HL-60 (cell line): ENCODE results near the gene OGG1.

ENCODE experiments used
- DNase-seq, 2 experiments: peaks; one replicate each; pipeline ENCODE4 v3.0.0-alpha.2; 2010 to 2020; ENCODE audit warnings: low read depth in 1 of 2, low spot score in 1 of 2
- H3K27ac ChIP-seq: fragments of 250-450 bp; sonication (Bioruptor Pico); replicated peaks from 2 replicates; pipeline ENCODE4 v1.5.1; 2020; ENCODE audit warnings: mild to moderate bottlenecking, moderate library complexity
- H3K27me3 ChIP-seq: fragments of 250-450 bp; sonication (Bioruptor Pico); 2 replicates; pipeline ENCODE4 v1.5.1; 2021; ENCODE audit warnings: mild to moderate bottlenecking, moderate library complexity; ENCODE audit not compliant: insufficient read depth, poor library complexity, severe bottlenecking
- H3K4me3 ChIP-seq: replicated peaks from 2 replicates; pipeline ENCODE4 v1.5.1; 2011; ENCODE audit warnings: mild to moderate bottlenecking, control low read depth, low read length; ENCODE audit not compliant: insufficient read depth
- CTCF ChIP-seq: IDR thresholded peaks from one replicate; pipeline ENCODE4 v1.5.1; 2011; ENCODE audit warnings: low read length, control low read depth, inconsistent platforms; ENCODE audit not compliant: insufficient read depth
- GABPA ChIP-seq: IDR thresholded peaks from 2 replicates; pipeline ENCODE4 v1.6.1; 2012; ENCODE audit warnings: low read depth
- POLR2AphosphoS5 ChIP-seq: IDR thresholded peaks from 2 replicates; pipeline ENCODE4 v1.6.1; 2012; ENCODE audit warnings: low read depth
- REST ChIP-seq: IDR thresholded peaks from 2 replicates; pipeline ENCODE4 v1.6.1; 2012; ENCODE audit warnings: low read depth; ENCODE audit not compliant: insufficient replicate concordance
- SPI1 ChIP-seq: IDR thresholded peaks from 2 replicates; pipeline ENCODE4 v1.6.1; 2012; ENCODE audit warnings: low read depth, mild to moderate bottlenecking, borderline replicate concordance

Gene OGG1

GRCh38 chr3:9780458-9780812 is 30.7 kb downstream of the OGG1 start:
- no peak overlapping the region for H3K4me3 ChIP-seq
- H3K27me3 ChIP-seq: no peaks in the 10 kb centered on the region
- no peak; the same call in 1 of the 2 replicates for TF ChIP-seq GABPA
- TF ChIP-seq REST: no peak
- TF ChIP-seq SPI1: no peak
- TF ChIP-seq POLR2AphosphoS5: no peak; the same call in 1 of the 2 replicates
- TF ChIP-seq CTCF: no peak
- H3K27ac ChIP-seq: peak overlapping the region; percentile 96
- DNase-seq: no peak

GRCh38 chr3:9780910-9781309 is 31.2 kb downstream of the OGG1 start:
- no peak for TF ChIP-seq CTCF
- no peak for TF ChIP-seq REST
- no peak for TF ChIP-seq SPI1
- TF ChIP-seq POLR2AphosphoS5: no peak
- TF ChIP-seq GABPA: no peak
- DNase-seq: no peak
- Histone ChIP-seq H3K27ac (peak overlapping the region; percentile 96), H3K4me3 (no peak overlapping the region), H3K27me3 (no peaks in the 10 kb centered on the region)

- H3K27me3 ChIP-seq: no peaks in the 10 kb centered on the region
- DNase-seq: peak in 1 of 2 experiments; percentile 76
- H3K27ac ChIP-seq: peak overlapping the region; percentile 96
- TF ChIP-seq POLR2AphosphoS5 (peak; percentile 42; the same call in 1 of the 2 replicates), CTCF (no peak), REST (no peak)
- no peak overlapping the region for H3K4me3 ChIP-seq
Observed at GRCh38 chr3:9781551-9781950, 31.8 kb downstream of the OGG1 start.
